Pancreas (tissue), 10 donors: ENCODE results near the gene PLEK. TPM values are rescaled to one million over a fixed set of nuclear protein-coding genes. Genes with fewer than 3 reads are reported as not detected.
A peak's percentile ranks its signal among the peaks of the same experiment; 100 is the strongest.

Source experiments
- ATAC-seq, 4 donors: fragments of 200-7000 bp; cut with Tn5 transposase; one replicate each; pipeline versions ENCODE4 v1.8.0 to v1.9.1; 2020; ENCODE audit warnings: mild to moderate bottlenecking in 4 of 4, moderate library complexity in 4 of 4
- DNase-seq, 6 donors: peaks; one replicate each; pipeline ENCODE4 v3.0.0-alpha.2; 2020
- FAIRE-seq: peaks from 2 replicates; lab custom pipeline; 2012; peaks lifted over from hg19 to GRCh38; lab: Jason Lieb, UNC
- H3K27ac ChIP-seq, 4 donors: fragments of 200-600 bp; sonication (generic); 1 replicate in 3 of 4; 2 replicates in 1 of 4; pipeline versions ENCODE4 v1.5.0 to v1.8.0; 2020
- H3K27me3 ChIP-seq, 4 donors: fragments of 200-600 bp; one replicate each; pipeline ENCODE4 v1.8.0; 2021
- H3K36me3 ChIP-seq, 3 donors: fragments of 200-600 bp; sonication (generic) in 1 of 3; one replicate each; pipeline versions ENCODE4 v1.5.0 to v1.8.0; 2020 to 2021
- H3K4me1 ChIP-seq, 3 donors: fragments of 200-600 bp; one replicate each; pipeline ENCODE4 v1.8.0; 2021
- H3K4me3 ChIP-seq, 4 donors: fragments of 200-600 bp; sonication (generic) in 2 of 4; one replicate each; pipeline versions ENCODE4 v1.5.0 to v1.8.0; 2020 to 2021
- H3K9me3 ChIP-seq, 4 donors: fragments of 200-600 bp; one replicate each; pipeline ENCODE4 v1.8.0; 2021
- WGBS, 2 donors: extraction: QIAGEN DNeasy Blood & Tissue Kit; methylation state at CpG; one replicate each; pipeline ENCODE4 v1.1.7; 2013; 5-methylcytosine and 5-hydroxymethylcytosine counted together
- intact Hi-C, 3 donors: fragments of 100-400 bp; cut with DNase I; formaldehyde crosslinking; loops; one replicate each; pipeline versions ENCODE4 v1.11.1 to v1.14.2; 2022
- polyA plus RNA-seq, 2 donors: library from polyadenylated mRNA; stranded (reverse); fragments of 200-250 nt; gene quantifications; one replicate each; pipeline ENCODE4 v1.2.3, GENCODE V29; 2013
- total RNA-seq, 6 donors: library from RNA; stranded (reverse); fragmentation: NEBNext Ultra II Directional in 4 of 6; extraction: Animal tissue kit (Norgen Biotek cat#: 25700) in 4 of 6; gene quantifications; one replicate each; pipeline versions ENCODE4 v1.2.1 to v1.2.4, GENCODE V29; 2021 to 2023
- TF ChIP-seq, protein P1 (sequence below), 4 donors: fragments of 200-600 bp; sonication (generic) in 3 of 4; IDR thresholded peaks; one replicate each; pipeline versions ENCODE4 v1.5.0 to v1.8.0; 2021; ENCODE audit warnings: antibody characterized with exemption in 4 of 4
- donor health status: healthy with polysubstance abuse.
- donor health status: DM: no; HTN: no; CAD: no; lungs with moderate emphysema.
- donor health status: DM: no; HTN: no; CAD: no.
- donor health status: control.
- donor health status: control.
- donor health status: Bipolar disorder and iron deficiency.
- donor health status: DM: yes; HTN: yes; CAD: no.
- donor health status: DM: no; HTN: no; CAD: no.
- donor health status: DM: no; HTN: no; CAD: no.
- donor health status: DM: yes; HTN: yes; CAD: no.

Gene PLEK
- total and polyA plus RNA-seq, 8 donors = 0.28 to 8.0 (median 1.5) TPM

DNA sequence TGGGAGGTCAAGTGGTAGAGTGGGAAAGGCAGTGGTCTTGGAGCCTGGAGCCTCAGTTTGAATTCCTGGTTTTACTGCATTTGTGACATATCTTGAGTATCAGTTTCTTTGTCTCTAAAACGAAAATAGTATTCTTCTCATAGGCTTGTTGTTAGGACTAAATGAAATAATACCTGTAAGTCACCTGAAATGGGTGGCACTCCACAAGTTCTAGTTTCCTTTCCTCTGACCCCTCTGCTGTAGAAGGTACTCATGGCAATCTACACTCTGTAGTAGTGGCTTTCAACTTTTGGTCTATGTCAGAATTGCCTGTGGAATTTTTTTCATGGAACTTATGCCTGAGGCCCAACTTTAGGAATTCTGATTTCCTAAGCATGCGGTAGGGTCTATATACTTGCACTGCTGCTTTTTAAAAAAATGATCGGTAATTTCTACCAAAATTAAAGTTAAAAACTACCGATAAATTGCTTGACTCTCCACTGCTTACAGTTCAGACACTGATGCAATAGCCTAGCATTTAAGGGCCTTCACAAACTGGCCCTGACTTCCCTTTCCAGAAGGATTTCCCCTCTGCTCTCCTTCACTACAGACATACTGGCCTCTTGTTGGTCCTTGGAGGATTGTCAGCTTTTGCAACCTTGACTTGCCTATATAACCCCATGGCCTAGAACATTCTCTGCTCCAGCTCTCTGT lies 47.2 kb downstream of the PLEK start:
- Histone ChIP-seq H3K36me3 (no peaks in the 10 kb centered on the region), H3K4me3 (no peak overlapping the region), H3K9me3 (no peaks in the 10 kb centered on the region), H3K27me3 (no peaks in the 10 kb centered on the region), H3K27ac (no peak overlapping the region), H3K4me1 (no peaks in the 10 kb centered on the region)
- TF ChIP-seq, protein P1, sequence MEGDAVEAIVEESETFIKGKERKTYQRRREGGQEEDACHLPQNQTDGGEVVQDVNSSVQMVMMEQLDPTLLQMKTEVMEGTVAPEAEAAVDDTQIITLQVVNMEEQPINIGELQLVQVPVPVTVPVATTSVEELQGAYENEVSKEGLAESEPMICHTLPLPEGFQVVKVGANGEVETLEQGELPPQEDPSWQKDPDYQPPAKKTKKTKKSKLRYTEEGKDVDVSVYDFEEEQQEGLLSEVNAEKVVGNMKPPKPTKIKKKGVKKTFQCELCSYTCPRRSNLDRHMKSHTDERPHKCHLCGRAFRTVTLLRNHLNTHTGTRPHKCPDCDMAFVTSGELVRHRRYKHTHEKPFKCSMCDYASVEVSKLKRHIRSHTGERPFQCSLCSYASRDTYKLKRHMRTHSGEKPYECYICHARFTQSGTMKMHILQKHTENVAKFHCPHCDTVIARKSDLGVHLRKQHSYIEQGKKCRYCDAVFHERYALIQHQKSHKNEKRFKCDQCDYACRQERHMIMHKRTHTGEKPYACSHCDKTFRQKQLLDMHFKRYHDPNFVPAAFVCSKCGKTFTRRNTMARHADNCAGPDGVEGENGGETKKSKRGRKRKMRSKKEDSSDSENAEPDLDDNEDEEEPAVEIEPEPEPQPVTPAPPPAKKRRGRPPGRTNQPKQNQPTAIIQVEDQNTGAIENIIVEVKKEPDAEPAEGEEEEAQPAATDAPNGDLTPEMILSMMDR (IDR thresholded peaks at IDR 0.05) = no peak
- FAIRE-seq = no peak
- WGBS, 2 donors = 63 to 73% methylated on average over 4 of the region's 4 CpGs
- DNase-seq = no peak
- intact Hi-C loops = no loop called here
- ATAC-seq = peak in 2 of 4 donors; percentile 20 to 38

DNA sequence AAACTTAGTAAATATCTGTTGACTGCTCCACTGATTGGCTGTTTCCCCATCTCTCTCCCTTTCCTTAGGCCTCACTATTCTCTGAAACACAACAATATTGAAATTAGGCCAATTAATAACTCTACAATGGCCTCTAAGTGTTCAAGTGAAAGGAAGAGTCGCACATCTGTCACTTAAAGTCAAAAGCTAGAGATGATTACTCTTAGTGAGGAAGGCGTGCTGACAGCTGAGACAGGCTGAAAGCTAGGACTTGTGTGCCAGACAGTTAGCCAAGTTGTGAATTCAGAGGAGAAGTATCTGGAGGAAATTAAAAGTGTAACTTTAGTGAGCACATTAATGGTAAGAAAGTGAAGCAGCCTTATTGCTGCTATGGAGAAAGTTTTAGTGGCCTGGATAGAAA lies 48.4 kb downstream of the PLEK start:
- Histone ChIP-seq H3K36me3 (no peaks in the 10 kb centered on the region), H3K4me1 (no peaks in the 10 kb centered on the region), H3K9me3 (no peaks in the 10 kb centered on the region), H3K27me3 (no peaks in the 10 kb centered on the region), H3K27ac (no peak overlapping the region), H3K4me3 (no peak overlapping the region)
- FAIRE-seq = no peak
- DNase-seq = no peak
- WGBS, 2 donors = 92 to 96% methylated on average over 2 of the region's 2 CpGs
- TF ChIP-seq, protein P1 (IDR thresholded peaks at IDR 0.05) = no peak
- intact Hi-C loops = no loop called here
- no peak for ATAC-seq

DNA sequence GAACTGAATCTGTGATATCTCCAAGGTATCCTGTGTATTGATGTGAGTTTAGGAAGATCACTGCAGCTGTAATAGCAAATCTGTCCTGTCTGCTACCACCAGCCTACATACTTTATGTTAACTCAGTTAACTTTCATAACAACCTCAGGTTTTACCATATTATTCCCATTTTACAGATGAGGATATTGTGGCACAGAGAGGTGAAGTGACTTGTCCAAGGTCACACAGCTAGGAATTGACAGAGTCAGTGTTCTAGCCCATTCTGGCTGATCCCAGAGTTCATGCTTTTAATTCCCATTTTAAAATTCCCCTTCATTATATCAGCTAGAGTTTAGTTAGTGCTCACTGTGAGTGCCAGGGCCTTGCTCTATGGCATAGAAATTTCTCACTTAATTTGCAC lies 49.4 kb downstream of the PLEK start:
- Histone ChIP-seq H3K9me3 (no peaks in the 10 kb centered on the region), H3K27ac (no peak overlapping the region), H3K4me3 (no peak overlapping the region), H3K27me3 (no peaks in the 10 kb centered on the region), H3K4me1 (no peaks in the 10 kb centered on the region), H3K36me3 (no peaks in the 10 kb centered on the region)
- TF ChIP-seq, protein P1 (IDR thresholded peaks at IDR 0.05) = no peak
- ATAC-seq (no peak), FAIRE-seq (no peak), DNase-seq (no peak)
- intact Hi-C loops = no loop called here

DNA sequence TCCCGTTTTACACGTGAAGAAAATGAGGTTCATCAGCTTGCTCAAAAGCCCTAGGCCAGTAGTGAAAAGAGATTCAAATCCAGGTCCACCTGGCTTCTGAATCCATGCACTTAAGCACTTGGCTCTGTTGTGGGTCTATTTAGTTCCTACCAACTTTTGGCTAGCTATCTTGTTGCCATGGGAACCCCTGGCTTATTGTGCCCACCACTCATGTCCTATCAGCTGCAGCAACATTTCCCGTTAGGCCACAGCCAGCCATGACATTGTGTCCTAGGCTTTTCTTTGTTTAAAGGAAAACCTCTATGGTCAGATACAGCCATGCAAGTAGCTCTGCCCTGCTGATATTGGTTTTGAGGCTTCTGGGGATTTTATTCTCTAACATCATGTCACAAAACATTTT lies 49.8 kb downstream of the PLEK start:
- Histone ChIP-seq H3K36me3 (no peaks in the 10 kb centered on the region), H3K27ac (no peak overlapping the region), H3K9me3 (no peaks in the 10 kb centered on the region), H3K4me3 (no peak overlapping the region), H3K4me1 (no peaks in the 10 kb centered on the region), H3K27me3 (no peaks in the 10 kb centered on the region)
- DNase-seq (no peak), FAIRE-seq (no peak), ATAC-seq (no peak)
- TF ChIP-seq, protein P1 (IDR thresholded peaks at IDR 0.05) = no peak
- WGBS, 2 donors = 58 to 67% methylated on average over 3 of the region's 3 CpGs
- intact Hi-C loops = no loop called here

DNA sequence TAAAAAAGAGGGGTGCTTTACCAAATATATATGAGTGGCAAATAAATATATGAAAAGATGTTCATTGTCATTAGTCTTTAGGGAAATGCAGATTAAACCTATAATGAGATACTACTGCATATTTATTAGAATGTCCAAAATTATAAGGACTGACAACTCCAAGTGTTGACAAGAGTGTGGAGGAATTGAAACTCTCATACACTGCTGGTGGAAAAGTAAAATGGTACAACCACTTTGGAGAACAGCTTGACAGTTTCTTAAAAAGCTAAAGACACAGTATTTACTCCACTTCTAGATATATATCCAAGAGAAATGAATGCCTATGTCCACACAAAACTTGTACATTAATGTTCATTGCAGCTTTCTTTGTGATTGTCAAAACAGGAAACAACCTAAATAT lies 50.4 kb downstream of the PLEK start:
- Histone ChIP-seq H3K4me3 (no peak overlapping the region), H3K27ac (no peak overlapping the region), H3K4me1 (no peaks in the 10 kb centered on the region), H3K36me3 (no peaks in the 10 kb centered on the region), H3K9me3 (no peaks in the 10 kb centered on the region), H3K27me3 (no peaks in the 10 kb centered on the region)
- no peak for FAIRE-seq
- intact Hi-C loops = no loop called here
- TF ChIP-seq, protein P1 (IDR thresholded peaks at IDR 0.05) = no peak
- ATAC-seq = no peak
- DNase-seq = no peak
